Dedifferentiated amniotic fluid mesenchymal stem cell (primary cell): ENCODE measurements around the gene RAI1.

Experiments
- DNase-seq: peaks from one replicate; pipeline ENCODE4 v3.0.0-alpha.2; 2016; ENCODE audit errors: extremely low spot score

The RAI1 gene

DNA sequence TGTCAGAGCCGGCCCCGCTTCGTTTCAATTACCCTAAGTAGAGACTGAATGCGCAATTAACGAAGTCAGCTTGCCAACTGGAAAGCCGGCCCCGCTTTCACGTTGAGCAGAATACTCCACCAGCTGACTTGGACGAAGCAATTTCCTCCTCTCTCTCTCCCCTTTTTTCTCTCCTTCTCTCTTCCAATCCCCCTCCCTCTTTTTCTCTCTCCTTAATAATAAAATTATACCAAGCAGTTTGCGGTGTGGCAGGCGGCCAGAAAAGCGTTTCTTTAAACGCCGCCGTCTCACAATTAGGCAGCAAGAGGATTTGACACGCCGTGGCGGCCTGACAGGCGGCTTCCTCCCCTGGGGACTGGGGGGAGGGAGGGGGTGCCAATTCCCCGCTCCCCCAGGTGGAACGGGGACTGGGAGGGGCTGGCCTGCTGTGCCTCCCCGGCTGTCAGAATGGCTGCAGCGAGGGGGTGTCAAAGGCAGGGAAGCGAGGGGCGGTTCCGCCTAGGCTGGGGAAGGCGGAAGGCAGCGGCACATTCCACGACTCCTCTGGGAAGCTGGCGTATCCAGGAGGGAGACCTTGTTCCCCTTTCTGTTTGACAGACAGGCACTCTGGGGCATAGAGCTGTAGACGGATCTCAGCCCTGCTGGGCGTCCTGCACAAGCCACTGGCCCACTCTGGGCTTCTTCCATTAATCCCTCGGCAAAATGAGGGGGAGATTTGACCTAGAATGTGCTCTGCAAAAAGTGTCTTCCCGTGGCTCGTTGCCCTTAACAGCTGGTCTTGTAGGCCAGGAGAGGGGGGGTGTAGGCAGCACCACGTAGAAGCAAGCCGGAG lies 102.8 kb downstream of the RAI1 start:
- no peak for DNase-seq

DNA sequence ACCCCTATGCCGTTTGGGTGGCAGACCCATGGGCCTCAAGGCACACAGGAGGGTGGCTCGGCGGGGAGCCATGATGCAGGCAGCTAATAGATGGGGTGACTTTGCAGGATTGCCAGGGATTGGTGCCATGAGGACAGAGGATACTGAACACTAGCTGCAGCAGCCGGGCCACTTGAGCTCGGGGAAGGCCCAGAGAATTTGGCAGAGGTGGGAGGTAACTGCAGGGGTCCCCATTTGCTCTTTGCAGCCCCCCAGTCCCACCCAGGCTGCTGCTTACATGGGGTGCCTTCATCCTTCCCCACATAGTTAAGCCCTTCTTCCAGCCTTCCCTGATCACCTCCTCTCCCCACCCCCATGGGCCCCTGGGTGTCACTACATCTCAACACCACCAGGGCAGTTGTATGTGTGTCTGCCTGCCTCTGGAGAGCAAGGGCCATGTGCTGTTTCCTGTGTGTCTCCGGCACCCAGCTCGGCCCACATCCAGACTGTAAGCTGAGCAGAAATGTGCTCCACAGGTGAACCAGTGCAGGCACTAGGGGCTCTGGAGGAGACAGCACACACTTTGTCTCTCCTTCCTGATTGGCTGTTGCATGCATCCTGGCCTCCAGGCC lies 103.5 kb downstream of the RAI1 start:
- no peak for DNase-seq

DNA sequence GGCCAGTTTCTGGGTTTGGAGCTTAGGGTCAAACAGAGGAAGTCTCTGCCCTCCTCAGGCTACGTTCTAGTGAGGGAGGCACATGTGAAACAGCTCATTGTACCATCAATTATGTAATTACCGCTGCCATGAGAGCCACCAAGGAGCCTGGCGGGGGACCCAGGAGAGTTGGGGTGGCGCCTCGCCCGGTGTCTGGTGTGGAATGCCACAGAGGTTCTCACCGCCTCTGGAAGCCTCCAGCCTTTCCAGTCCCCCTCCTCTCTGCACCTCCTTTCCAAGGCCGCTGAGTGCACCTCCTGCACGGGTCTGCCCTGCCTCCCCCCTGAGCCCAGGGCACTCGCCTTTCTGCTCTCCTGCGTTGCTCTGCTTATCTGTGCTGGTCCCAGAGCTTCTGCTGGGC lies 104.1 kb downstream of the RAI1 start:
- no peak for DNase-seq

DNA sequence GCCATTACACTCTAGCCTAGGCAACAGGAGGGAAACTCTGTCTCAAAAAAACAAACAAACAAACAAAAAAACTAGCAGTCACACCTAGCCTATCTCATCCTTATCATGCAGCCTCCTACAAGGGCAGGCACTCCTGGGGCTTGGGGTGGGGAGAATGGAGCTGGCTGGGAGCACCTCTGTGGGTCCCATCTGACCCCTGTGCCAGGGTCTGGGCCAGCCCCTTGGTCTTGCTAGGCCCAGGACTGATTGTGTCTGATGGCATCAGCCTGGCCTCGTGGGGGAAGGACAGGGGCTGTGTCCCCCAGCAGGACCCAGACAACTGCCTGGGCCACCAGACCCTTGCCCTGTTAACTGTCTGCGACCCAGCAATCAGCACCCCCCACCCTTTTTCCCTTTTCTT lies 105.7 kb downstream of the RAI1 start:
- DNase-seq, result no peak

DNA sequence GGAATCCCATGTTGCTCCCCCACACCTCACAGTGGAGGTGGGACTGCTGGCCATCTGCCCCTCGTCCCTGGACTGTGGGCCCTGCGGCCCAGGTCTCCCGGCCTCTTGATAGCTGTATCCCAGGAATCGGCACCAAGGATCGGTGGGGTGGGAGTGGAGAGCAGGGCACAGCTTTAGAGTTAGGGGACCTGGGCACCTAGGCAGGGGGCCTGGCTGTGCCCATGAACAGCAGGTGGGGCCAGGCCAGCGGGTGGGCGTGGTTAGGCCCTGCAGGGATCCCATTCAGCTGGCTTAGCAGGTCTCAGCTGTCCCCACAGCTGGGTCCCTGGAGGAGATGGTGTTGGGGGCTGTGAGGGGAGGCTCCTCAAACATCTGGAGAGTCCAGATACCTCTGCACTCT lies 106.3 kb downstream of the RAI1 start:
- no peak for DNase-seq

DNA sequence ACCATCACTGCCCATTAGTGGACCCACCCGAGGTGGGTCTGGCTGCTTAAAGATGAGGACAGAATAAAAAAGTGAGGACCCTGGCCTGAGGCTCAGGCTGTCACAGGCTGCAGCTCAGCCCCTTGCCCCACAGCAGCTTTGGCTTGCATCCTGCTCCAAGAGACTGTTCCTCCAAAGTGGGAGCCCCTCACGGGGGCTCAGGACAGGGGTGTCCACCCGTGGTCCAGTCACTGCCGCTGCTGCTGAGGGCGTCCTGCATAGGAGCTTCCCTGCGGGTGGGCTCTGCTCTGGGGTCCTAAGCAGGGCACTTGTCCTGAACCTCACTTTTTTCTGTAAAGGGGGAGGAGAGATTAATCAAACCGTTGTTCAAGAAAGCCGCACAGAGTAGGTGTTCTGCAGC lies 107.7 kb downstream of the RAI1 start:
- DNase-seq, result no peak

DNA sequence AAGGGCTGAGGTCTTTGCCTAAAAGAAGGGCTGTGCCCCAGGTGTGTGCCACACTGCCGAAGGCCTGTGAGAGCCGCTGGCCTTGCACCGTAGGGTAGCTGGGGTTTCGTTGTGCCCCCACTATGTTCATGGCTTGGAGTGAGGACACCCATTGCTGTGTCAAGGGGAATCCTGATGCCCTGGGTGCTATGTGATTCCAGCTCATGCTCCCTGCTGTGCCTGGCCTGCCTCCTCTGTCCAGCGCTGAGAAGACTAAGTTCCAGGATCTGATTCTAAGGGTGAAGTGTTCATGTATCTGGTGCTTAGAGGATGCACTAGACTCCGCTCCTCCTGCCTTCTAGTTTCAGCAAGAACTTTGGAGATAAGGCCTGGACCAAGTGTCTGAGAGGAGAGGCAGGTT lies 108.2 kb downstream of the RAI1 start:
- no peak for DNase-seq

DNA sequence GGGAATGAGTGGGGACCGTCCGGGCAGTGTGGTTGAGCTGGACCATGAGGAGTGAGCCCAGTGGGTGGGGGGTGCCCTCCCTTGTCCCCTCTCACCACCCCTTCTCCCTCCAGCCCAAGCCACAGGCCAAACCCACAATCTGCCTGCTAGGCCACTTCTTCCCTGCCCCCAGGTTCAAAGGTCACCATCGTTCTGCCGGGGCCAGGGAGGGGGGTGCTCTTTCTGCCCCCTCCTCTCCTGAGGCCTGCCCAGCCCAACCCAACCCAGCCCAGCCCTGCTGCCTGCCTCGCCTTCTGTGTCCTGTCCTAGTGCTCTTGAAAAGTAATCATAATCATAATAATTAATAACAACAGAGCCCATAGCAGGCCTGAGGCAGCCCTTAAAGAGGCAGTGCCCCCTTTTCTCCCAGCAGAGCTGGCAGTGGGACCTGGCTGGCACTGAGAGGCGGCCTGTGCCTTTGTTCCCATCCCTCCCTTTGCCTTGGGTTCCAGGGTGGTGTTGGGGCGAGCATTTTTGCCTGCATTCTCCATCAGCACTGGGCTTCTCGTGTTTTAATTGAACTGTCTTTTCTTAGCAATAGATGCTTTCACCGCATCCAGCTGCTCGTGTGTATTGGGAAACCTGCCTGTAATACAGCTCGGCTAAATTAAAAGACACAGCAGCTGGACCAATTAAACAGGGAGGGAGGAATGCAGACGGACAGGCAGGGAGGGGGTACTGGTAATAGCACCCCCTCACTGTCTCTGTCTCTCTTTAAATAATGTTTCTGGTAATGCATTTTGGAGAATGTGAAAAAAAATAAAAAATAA lies 108.8 kb downstream of the RAI1 start:
- DNase-seq, result no peak

DNA sequence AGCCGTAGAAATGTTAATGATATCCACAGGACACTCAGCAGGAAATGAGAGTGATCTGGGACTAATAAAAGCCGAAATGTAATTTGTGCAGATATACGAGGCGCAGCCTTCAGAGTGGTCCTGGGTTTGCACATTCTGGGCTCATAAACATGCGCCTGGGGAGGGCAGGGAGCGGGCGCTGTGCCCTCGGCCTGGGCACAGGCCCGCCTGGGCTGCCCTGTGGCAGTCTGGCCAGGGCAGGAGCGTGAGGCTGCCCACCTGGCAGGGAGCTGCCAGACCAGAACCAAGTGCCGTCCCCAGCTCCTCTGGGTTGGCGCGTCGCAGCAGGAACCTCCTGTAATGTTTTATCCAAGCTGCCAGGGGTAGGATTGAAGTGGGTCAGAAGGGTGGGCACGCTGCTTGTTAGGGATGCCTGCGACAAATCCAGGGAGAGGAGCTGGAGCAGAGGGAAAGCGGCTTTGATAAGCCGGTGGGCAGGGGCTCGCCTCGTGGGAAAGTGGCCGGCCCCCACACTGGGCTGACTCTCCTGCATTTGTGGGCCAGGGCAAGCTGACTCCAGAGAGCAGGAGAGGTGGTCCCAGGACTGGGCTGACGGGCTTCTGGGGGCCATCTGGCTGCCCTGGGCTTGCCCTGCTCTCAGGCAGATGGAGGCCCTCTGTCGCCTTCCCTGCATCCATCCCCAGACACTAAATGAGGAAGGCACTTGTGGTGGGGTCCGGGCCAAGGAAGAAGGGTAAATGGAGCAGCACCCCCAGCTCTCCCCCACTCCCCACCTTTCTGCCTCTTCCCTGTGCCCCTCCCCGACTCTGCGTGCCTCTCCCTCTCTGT lies 109.6 kb downstream of the RAI1 start:
- DNase-seq, result no peak

DNA sequence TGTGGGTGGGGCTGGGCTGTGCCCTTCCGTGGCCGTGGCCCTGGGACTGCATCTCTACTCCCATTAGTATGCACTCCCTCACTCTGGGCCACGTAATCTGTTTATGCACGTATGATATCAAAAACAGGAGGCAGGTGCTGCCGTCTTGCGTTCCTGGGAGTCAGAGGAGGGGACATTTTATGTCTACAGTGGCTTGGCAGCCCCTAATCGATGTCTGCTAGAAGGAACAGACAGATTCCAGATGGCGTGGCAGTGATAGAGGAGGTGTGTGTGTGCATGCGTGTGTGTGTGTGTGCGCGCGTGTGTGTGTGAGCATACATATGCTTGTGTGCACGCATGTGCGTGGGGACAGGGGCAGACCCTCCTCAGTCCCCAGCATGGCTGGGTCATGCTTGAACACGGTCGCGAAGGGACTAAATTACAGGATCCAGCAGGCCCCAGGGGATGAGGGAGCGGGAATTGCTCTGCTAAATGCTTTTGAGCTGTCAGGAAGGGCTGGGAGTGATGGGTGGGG lies 110.8 kb downstream of the RAI1 start:
- no peak for DNase-seq

DNA sequence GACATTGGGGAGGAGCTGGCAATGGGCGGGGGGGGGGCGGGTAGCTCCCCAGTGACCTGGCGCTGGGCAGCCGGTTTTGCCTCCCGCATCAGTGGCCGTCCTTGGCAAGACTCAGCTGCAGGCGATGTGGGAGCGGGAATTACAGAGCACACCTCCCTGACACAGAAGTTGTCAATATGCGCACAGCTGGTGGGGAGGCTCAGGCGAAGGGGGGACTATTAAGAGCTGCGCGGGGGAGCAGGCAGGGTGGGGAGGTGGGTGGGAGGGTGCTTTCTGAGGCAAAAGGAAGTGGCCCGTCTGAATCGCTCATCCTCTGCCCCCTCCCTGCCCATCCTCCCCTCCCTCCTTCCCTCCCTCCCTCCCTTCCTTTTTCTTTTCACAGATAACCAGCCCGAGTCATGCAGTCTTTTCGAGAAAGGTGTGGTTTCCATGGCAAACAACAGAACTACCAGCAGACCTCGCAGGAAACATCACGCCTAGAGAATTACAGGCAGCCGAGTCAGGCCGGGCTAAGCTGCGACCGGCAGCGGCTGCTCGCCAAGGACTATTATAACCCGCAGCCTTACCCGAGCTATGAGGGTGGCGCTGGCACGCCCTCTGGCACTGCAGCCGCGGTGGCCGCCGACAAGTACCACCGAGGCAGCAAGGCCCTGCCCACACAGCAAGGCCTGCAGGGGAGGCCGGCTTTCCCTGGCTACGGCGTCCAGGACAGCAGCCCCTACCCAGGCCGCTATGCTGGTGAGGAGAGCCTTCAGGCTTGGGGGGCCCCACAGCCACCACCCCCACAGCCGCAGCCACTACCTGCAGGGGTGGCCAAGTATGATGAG lies 111.5 kb downstream of the RAI1 start:
- no peak for DNase-seq

DNA sequence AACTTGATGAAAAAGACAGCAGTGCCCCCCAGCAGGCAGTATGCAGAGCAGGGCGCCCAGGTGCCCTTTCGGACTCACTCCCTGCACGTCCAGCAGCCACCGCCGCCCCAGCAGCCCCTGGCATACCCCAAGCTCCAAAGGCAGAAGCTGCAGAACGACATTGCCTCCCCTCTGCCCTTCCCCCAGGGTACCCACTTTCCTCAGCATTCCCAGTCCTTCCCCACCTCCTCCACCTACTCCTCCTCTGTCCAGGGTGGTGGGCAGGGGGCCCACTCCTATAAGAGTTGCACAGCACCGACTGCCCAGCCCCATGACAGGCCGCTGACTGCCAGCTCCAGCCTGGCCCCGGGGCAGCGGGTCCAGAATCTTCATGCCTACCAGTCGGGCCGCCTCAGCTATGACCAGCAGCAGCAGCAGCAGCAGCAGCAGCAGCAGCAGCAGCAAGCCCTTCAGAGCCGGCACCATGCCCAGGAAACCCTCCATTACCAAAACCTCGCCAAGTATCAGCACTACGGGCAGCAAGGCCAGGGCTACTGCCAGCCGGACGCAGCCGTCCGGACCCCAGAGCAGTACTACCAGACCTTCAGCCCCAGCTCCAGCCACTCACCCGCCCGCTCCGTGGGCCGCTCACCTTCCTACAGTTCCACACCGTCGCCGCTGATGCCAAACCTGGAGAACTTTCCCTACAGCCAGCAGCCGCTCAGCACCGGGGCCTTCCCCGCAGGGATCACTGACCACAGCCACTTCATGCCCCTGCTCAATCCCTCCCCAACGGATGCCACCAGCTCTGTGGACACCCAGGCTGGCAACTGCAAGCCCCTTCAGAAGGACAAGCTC lies 112.3 kb downstream of the RAI1 start:
- DNase-seq, result no peak

DNA sequence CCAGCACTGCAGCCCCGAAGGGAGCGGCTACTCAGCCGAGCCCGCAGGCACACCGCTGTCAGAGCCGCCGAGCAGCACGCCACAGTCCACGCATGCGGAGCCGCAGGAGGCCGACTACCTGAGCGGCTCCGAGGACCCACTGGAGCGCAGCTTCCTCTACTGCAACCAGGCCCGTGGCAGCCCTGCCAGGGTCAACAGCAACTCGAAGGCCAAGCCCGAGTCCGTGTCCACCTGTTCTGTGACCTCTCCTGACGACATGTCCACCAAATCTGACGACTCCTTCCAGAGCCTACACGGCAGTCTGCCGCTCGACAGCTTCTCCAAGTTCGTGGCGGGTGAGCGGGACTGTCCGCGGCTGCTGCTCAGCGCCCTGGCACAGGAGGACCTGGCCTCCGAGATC lies 113.1 kb downstream of the RAI1 start:
- DNase-seq, result no peak

DNA sequence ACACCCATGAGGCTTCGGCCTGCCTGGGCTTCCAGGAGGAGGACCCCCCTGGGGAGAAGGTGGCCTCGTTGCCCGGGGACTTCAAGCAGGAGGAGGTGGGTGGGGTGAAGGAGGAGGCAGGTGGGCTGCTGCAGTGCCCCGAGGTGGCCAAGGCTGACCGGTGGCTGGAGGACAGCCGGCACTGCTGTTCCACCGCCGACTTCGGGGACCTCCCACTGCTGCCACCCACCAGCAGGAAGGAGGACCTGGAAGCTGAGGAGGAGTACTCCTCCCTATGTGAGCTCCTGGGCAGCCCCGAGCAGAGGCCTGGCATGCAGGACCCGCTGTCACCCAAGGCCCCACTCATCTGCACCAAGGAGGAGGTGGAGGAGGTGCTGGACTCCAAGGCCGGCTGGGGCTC lies 114.0 kb downstream of the RAI1 start:
- no peak for DNase-seq

DNA sequence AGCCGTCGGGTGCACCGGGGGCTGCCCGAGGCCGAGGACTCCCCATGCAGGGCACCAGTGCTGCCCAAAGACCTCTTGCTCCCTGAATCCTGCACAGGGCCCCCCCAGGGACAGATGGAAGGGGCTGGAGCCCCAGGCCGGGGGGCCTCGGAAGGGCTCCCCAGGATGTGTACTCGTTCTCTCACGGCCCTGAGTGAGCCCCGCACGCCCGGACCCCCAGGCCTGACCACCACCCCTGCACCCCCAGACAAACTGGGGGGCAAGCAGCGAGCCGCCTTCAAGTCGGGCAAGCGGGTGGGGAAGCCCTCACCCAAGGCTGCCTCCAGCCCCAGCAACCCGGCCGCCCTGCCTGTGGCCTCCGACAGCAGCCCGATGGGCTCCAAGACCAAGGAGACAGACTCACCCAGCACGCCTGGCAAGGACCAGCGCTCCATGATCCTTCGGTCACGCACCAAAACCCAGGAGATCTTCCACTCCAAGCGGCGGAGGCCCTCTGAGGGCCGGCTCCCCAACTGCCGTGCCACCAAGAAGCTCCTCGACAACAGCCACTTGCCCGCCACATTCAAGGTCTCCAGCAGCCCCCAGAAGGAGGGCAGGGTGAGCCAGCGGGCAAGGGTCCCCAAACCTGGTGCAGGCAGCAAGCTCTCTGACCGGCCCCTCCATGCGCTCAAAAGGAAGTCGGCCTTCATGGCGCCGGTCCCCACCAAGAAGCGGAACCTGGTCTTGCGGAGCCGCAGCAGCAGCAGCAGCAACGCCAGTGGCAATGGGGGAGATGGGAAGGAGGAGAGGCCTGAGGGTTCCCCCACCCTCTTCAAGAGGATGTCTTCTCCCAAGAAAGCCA lies 114.9 kb downstream of the RAI1 start:
- DNase-seq, result no peak

DNA sequence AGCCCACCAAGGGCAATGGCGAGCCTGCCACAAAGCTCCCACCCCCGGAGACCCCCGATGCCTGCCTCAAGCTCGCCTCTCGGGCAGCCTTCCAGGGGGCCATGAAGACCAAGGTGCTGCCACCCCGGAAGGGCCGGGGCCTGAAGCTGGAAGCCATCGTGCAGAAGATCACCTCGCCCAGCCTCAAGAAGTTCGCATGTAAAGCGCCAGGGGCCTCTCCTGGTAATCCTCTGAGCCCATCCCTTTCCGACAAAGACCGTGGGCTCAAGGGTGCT lies 115.5 kb downstream of the RAI1 start:
- no peak for DNase-seq

DNA sequence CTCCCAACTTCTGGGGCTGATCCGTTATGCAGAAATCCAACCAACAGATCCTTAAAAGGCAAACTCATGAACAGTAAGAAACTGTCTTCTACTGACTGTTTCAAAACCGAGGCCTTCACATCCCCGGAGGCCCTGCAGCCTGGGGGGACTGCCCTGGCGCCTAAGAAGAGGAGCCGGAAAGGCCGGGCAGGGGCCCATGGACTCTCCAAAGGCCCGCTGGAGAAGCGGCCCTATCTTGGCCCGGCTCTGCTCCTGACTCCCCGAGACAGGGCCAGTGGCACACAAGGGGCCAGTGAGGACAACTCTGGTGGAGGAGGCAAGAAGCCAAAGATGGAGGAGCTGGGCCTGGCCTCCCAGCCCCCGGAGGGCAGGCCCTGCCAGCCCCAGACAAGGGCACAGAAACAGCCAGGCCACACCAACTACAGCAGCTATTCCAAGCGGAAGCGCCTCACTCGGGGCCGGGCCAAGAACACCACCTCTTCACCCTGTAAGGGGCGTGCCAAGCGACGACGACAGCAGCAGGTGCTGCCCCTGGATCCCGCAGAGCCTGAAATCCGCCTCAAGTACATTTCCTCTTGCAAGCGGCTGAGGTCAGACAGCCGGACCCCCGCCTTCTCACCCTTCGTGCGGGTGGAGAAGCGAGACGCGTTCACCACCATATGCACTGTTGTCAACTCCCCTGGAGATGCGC lies 116.0 kb downstream of the RAI1 start:
- no peak for DNase-seq

DNA sequence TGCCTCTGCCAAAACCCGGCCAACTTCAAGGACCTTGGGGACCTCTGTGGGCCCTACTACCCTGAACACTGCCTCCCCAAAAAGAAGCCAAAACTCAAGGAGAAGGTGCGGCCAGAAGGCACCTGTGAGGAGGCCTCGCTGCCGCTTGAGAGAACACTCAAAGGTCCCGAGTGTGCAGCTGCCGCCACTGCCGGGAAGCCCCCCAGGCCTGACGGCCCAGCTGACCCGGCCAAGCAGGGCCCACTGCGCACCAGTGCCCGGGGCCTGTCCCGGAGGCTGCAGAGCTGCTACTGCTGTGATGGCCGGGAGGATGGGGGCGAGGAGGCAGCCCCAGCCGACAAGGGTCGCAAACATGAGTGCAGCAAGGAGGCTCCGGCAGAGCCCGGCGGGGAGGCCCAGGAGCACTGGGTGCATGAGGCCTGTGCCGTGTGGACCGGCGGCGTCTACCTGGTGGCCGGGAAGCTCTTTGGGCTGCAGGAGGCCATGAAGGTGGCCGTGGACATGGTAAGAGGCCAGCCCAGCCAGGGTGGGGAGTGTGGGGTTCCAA lies 116.8 kb downstream of the RAI1 start:
- no peak for DNase-seq
